Renal cortex interstitium (tissue), 11 donors: ENCODE data around the gene ZNF287. TPM values are rescaled to one million over a fixed set of nuclear protein-coding genes. Genes with fewer than 3 reads are reported as not detected.
"Not testable (repeated sequence)": the region's sequence is repeated elsewhere in the genome, so short reads cannot be mapped to it uniquely, and the experiment has no call there.

Experiments used
- DNase-seq, 11 donors: peaks; one replicate each; pipeline ENCODE4 v3.0.0-alpha.2; 2013; ENCODE audit warnings: low read depth in 9 of 11, low spot score in 4 of 11; ENCODE audit errors: extremely low read depth in 1 of 11
- polyA plus RNA-seq, 3 donors: library from polyadenylated mRNA; unstranded; fragments of 120-200 nt; gene quantifications; one replicate each; pipeline ENCODE4 v1.2.1, GENCODE V29; 2013; ENCODE audit not compliant: insufficient read length in 3 of 3

The ZNF287 gene
- polyA plus RNA-seq, 3 donors, result 8.6 to 10.0 (median 9.9) TPM

GRCh38 chr17:16525556-16525955 lies 43.4 kb downstream of the ZNF287 start:
- not testable (repeated sequence) for DNase-seq

- peak in 10 of 11 donors; percentile 64 to 87 (median 80) for DNase-seq
These were observed 47.8 kb downstream of the ZNF287 start for GRCh38 chr17:16521070-16521727.

- DNase-seq, result no peak
These were observed 50.0 kb downstream of the ZNF287 start for GRCh38 chr17:16519021-16519420.

GRCh38 chr17:16517477-16517876 lies 51.5 kb downstream of the ZNF287 start:
- no peak for DNase-seq

- DNase-seq, result peak in 3 of 11 donors; percentile 50 to 52 (median 50)
These were observed 52.4 kb downstream of the ZNF287 start for GRCh38 chr17:16516594-16517051.

- no peak for DNase-seq
These were observed 53.1 kb downstream of the ZNF287 start for GRCh38 chr17:16515933-16516332.

GRCh38 chr17:16513873-16514272 lies 55.1 kb downstream of the ZNF287 start:
- DNase-seq, result no peak

- no peak for DNase-seq
These were observed 57.0 kb downstream of the ZNF287 start for GRCh38 chr17:16512011-16512410.

- DNase-seq, result no peak
These were observed 57.4 kb downstream of the ZNF287 start for GRCh38 chr17:16511593-16511992.

- DNase-seq, result no peak
These were observed 61.0 kb downstream of the ZNF287 start for GRCh38 chr17:16507918-16508533.

GRCh38 chr17:16506188-16506587 lies 62.8 kb downstream of the ZNF287 start:
- no peak for DNase-seq

GRCh38 chr17:16504984-16505383 lies 64.0 kb downstream of the ZNF287 start:
- no peak for DNase-seq

Other genes starting within 250 kb of the ZNF287 start
- 10 to 100 TPM; 74.7 to 80.7 (median 77.7) TPM for gene CENPV, start 215.7 kb downstream of the ZNF287 start, polyA plus RNA-seq
- 1,000 to 10,000 TPM; 1,739 to 2,239 (median 2,190) TPM for gene UBB, start 188.1 kb downstream of the ZNF287 start, polyA plus RNA-seq
- 1 to 10 TPM; 1.8 to 3.8 (median 2.6) TPM for gene TRPV2, start 153.6 kb downstream of the ZNF287 start, polyA plus RNA-seq
- gene LRRC75A, start 77.0 kb downstream of the ZNF287 start, polyA plus RNA-seq, result 1 to 10 TPM; 4.1 to 4.9 (median 4.4) TPM
- 10 to 100 TPM; 10.2 to 11.9 (median 10.5) TPM for gene ZNF624, start 84.6 kb upstream of the ZNF287 start, polyA plus RNA-seq
- gene CCDC144A, start 121.0 kb upstream of the ZNF287 start, polyA plus RNA-seq, result 1 to 10 TPM; 1.4 to 6.6 (median 3.9) TPM